Mesenteric fat pad (tissue), 1 donor: Measurements from ENCODE around the gene BCL2L13. TPM values are rescaled to one million over a fixed set of nuclear protein-coding genes. Genes with fewer than 3 reads are reported as not detected.

Experiments used
- DNase-seq: peaks from one replicate; pipeline ENCODE4 v3.0.0-alpha.2; 2020; ENCODE audit warnings: low spot score
- total RNA-seq: library from RNA; stranded (reverse); fragmentation: NEBNext Ultra II Directional; extraction: Animal tissue kit (Norgen Biotek cat#: 25700); gene quantifications from one replicate; pipeline ENCODE4 v1.2.1, GENCODE V29; 2021
- donor health status: DM: yes; HTN: yes; CAD: no.

Gene BCL2L13
- total RNA-seq, 1 donor from 2014 or later, result 63.3 TPM

DNA sequence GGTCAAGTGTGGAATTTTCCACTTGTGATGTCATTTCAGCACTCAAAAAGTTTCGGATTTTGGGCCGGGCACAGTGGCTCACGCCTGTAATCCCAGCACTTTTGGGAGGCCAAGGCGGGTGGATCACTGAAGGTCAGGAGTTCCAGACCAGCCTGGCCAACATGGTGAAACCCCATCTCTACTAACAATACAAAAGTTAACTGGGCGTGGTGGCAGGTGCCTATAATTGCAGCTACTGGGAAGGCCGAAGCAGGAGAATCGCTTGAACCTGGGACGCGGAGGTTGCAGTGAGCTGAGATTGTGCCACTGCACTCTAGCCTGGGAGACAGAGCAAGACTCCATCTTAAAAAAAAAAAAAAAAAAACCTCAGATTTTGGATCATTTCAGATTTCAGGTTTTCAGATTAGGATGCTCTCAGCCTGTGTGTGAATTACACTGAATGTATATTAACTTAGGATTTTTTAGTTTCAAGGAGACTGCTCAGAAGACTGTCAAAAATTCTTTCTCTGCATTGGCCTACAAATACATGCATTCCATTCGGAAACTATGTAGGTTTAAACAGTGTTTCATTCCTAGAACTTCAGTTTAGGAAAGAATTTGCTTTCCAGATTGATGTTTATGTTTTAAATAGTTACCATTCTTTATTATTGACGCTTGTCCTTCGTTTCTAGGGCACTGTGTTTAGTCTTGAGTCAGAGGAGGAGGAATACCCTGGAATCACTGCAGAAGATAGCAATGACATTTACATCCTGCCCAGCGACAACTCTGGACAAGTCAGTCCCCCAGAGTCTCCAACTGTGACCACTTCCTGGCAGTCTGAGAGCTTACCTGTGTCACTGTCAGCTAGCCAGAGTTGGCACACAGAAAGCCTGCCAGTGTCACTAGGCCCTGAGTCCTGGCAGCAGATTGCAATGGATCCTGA, 87.7 kb downstream of the BCL2L13 start:
- peak; percentile 26 for DNase-seq

DNA sequence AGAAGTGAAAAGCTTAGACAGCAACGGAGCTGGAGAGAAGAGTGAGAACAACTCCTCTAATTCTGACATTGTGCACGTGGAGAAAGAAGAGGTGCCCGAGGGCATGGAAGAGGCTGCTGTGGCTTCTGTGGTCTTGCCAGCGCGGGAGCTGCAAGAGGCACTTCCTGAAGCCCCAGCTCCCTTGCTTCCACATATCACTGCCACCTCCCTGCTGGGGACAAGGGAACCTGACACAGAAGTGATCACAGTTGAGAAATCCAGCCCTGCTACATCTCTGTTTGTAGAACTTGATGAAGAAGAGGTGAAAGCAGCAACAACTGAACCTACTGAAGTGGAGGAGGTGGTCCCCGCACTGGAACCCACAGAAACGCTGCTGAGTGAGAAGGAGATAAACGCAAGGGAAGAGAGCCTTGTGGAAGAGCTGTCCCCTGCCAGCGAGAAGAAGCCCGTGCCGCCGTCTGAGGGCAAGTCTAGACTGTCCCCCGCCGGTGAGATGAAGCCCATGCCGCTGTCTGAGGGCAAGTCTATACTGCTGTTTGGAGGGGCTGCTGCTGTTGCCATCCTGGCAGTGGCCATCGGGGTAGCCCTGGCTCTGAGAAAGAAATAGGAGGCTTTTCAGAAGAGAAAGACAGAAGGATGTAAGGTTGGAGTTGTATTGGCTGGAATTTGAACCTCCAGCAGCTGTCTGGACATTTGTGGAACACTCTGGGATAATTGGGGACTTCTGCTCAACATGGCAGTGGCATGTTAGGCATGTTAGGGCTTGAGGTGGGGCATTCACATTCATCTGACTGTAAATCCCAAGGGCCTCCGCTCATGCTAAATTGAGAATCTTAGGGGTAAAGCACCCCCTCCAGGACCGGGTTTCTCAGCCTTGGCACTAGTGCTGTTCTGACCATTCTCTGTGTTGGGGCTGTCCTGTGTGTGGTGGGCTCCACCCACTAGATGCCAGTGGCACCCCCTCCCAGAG, 88.7 kb downstream of the BCL2L13 start:
- DNase-seq, result peak; percentile 57

DNA sequence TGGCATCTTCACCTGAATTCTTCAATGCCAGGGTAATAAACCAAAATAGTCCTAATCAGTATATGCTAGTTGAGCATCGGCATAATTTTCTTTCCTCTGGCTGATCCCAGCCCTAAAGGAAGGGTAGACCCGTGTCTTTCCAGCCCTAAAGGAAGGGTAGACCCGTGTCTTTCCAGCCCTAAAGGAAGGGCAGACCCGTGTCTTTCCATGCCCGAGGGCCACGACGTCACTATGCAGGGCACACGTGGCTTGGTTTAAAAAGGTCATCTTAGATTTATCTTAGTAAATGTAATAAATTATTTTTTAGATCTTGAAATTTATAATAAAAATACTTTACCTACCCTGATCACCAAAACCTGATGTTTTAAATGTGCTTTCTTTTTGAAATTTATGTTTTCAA, 90.2 kb downstream of the BCL2L13 start:
- peak; percentile 12 for DNase-seq

- DNase-seq, result peak; percentile 37
These were observed 91.0 kb downstream of the BCL2L13 start for GRCh38 chr22:17729561-17729960.

GRCh38 chr22:17732251-17732854, 93.8 kb downstream of the BCL2L13 start:
- peak; percentile 35 for DNase-seq

GRCh38 chr22:17733466-17733865, 94.9 kb downstream of the BCL2L13 start:
- DNase-seq, result peak; percentile 6

- DNase-seq, result peak; percentile 2
These were observed 95.6 kb downstream of the BCL2L13 start for GRCh38 chr22:17734187-17734586.

GRCh38 chr22:17738386-17739128, 100.0 kb downstream of the BCL2L13 start:
- no peak for DNase-seq

GRCh38 chr22:17739196-17739975, 100.8 kb downstream of the BCL2L13 start:
- no peak for DNase-seq

DNA sequence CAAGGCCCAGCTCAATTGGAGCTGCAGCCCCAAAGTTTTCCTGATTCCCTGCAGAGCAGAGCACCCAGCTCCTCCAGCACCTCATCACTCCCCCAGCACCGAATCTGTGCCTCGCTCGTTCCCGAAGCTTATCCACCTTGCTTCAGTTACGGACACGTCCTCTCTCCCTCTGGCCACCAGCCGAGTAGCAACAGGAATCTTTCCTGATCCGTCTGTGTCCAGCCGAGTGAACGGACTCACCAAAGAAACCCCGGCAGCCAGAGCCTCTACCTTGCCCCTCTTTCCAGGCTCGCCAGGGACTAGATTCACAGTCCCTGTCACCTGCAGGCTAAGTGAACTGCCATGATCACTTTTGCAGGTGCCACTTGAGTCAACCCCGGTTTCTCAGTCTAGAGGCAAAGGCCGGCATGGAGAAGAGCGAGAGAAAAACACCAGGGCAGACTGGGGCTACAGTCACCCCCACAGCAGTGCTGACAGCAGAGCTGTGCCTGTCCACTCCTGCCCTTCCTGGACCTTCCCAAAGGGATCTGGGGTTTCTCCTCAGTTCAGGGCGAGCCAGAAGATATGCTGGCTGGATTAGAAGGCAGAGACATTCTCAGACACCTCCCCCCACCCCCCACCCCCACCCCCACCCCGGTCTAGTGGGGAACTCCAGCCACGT, 103.4 kb downstream of the BCL2L13 start:
- no peak for DNase-seq

GRCh38 chr22:17742527-17742902, 104.0 kb downstream of the BCL2L13 start:
- no peak for DNase-seq

- DNase-seq, result no peak
These were observed 105.3 kb downstream of the BCL2L13 start for GRCh38 chr22:17743661-17744411.

- DNase-seq, result no peak
These were observed 105.9 kb downstream of the BCL2L13 start for GRCh38 chr22:17744430-17744829.

DNA sequence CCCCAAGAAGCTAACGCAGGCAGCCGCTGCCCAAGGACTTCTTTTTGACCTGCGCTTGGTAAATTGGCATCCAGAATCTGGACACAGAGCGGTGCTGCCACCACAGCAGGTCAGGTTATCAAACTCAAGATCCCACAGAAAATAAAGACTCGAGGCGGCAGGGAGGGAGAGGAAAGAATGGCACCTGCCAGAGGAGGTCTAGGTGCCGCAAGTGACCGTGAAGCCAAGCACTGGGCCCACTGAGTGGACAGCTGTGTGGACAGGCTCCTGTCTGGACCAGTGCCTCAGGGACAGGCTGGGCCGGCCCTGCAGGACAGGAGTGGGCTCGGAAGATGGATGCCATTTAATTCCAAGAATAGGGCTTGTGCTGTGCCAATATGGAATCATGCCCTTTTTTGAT, 108.4 kb downstream of the BCL2L13 start:
- DNase-seq, result no peak

GRCh38 chr22:17748555-17749353, 110.2 kb downstream of the BCL2L13 start:
- no peak for DNase-seq

- no peak for DNase-seq
These were observed 111.2 kb downstream of the BCL2L13 start for GRCh38 chr22:17749605-17750395.

DNA sequence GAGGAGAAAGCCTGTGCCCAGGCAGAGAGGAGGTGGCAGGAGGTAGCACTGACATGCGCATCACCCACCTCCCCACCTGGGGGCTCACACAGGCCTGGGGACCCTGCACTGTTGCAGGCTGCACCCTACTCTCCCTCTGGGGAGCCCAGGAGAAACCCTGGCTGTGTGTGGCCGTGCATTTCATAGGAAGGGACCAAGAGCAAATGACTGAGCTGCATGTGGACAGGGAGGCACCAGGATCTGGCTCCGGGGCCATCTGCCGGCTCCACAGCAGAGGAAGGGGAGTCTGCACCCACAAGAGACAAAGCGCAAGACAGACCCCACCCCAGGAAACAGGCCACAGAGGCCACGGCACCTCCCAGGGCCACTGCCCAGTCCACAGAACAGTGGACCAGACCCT, 113.0 kb downstream of the BCL2L13 start:
- DNase-seq, result no peak
